Esophagus muscularis mucosa (tissue), 4 donors: Measurements from ENCODE around the gene USP24. TPM values are rescaled to one million over a fixed set of nuclear protein-coding genes. Genes with fewer than 3 reads are reported as not detected.
A peak's percentile ranks its signal among the peaks of the same experiment; 100 is the strongest.

Experiments used
- DNase-seq: peaks from one replicate; pipeline ENCODE4 v3.0.0-alpha.2; 2017; ENCODE audit errors: extremely low spot score
- H3K27ac ChIP-seq, 4 donors: fragments of 200-600 bp; sonication (generic); replicated peaks in 1 of 4; 1 replicate in 3 of 4; 2 replicates in 1 of 4; pipeline ENCODE4 v1.5.1; 2016 to 2019; ENCODE audit warnings: mild to moderate bottlenecking in 1 of 4
- H3K27me3 ChIP-seq, 4 donors: fragments of 200-600 bp; sonication (generic); one replicate each; pipeline versions ENCODE4 v1.5.1 to v1.6.0; 2016 to 2019
- H3K36me3 ChIP-seq, 4 donors: fragments of 200-600 bp; sonication (generic); one replicate each; pipeline ENCODE4 v1.5.1; 2016 to 2019
- H3K4me1 ChIP-seq, 4 donors: fragments of 200-600 bp; sonication (generic); one replicate each; pipeline ENCODE4 v1.5.1; 2016 to 2019
- H3K4me3 ChIP-seq, 4 donors: fragments of 200-600 bp; sonication (generic); 1 replicate in 2 of 4; 2 replicates in 2 of 4; pipeline ENCODE4 v1.5.1; 2016 to 2019; ENCODE audit warnings: mild to moderate bottlenecking in 4 of 4, moderate library complexity in 1 of 4
- H3K9me3 ChIP-seq, 4 donors: fragments of 200-600 bp; sonication (generic); 1 replicate in 3 of 4; 2 replicates in 1 of 4; pipeline ENCODE4 v1.5.1; 2016 to 2019
- CTCF ChIP-seq, 3 experiments: fragments of 200-600 bp in 2 of 3; fragments of 450-650 bp in 1 of 3; sonication (generic) in 2 of 3; IDR thresholded peaks; one replicate each; pipeline ENCODE4 v1.5.1; 2017 to 2019; ENCODE audit warnings: antibody characterized with exemption in 3 of 3, mild to moderate bottlenecking in 2 of 3, moderate library complexity in 1 of 3
- EP300 ChIP-seq: sonication (generic); formaldehyde crosslinking; IDR thresholded peaks from one replicate; pipeline ENCODE4 v1.6.1; 2017; ENCODE audit warnings: antibody characterized with exemption
- POLR2A ChIP-seq: fragments of 450-650 bp; IDR thresholded peaks from one replicate; pipeline ENCODE4 v1.6.1; 2017; ENCODE audit warnings: antibody characterized with exemption, moderate library complexity, mild to moderate bottlenecking, low read depth
- POLR2AphosphoS5 ChIP-seq, 2 donors: sonication (generic); formaldehyde crosslinking; IDR thresholded peaks; one replicate each; pipeline ENCODE4 v1.6.1; 2017; ENCODE audit warnings: antibody characterized with exemption in 2 of 2
- WGBS: methylation state at CpG from one replicate; pipeline ENCODE4 v1.1.5; 2018; 5-methylcytosine and 5-hydroxymethylcytosine counted together
- intact Hi-C: fragments of 100-400 bp; cut with DNase I; formaldehyde crosslinking; loops from one replicate; pipeline ENCODE4 v1.15.1; 2023
- total RNA-seq, 4 donors: library from RNA; depleted of rRNA; stranded (reverse); fragments of >200 nt; gene quantifications; one replicate each; pipeline versions ENCODE4 v1.1.0 to v1.2.1, GENCODE V29; 2016

USP24 gene
- total RNA-seq, 4 donors from 2014 or later, result 28.3 to 45.3 (median 37.7) TPM

- Histone ChIP-seq H3K27ac (peak overlapping the region; percentile 5 to 34 (median 11)), H3K27me3 (no peaks in the 10 kb centered on the region), H3K9me3 (no peaks in the 10 kb centered on the region), H3K4me3 (no peak overlapping the region), H3K4me1 (peaks cover 7 to 29% (median 25%) of the 10 kb centered on the region in 4 donors), H3K36me3 (peaks cover 3 to 64% (median 28%) of the 10 kb centered on the region in 4 donors)
- DNase-seq, result no peak
- intact Hi-C loops, result no loop called here
- TF ChIP-seq EP300 (no peak), POLR2A (no peak), POLR2AphosphoS5 (IDR thresholded peaks at IDR 0.05) (no peak), CTCF (IDR thresholded peaks at IDR 0.05) (no peak)
- WGBS, result 54% methylated on average over 6 of the region's 6 CpGs
Observed at GRCh38 chr1:55167224-55167871, 47.8 kb downstream of the USP24 start.

- H3K4me1 ChIP-seq, result peaks cover 0 to 18% (median 15%) of the 10 kb centered on the region in 4 donors
- intact Hi-C loops, result no loop called here
- DNase-seq, result no peak
- no peak for TF ChIP-seq POLR2A
- TF ChIP-seq POLR2AphosphoS5 (IDR thresholded peaks at IDR 0.05), result no peak
- no peak for TF ChIP-seq EP300
- TF ChIP-seq CTCF (IDR thresholded peaks at IDR 0.05), result no peak
- no peak overlapping the region for H3K27ac ChIP-seq
- no peaks in the 10 kb centered on the region for H3K9me3 ChIP-seq
- peaks cover 6 to 66% (median 30%) of the 10 kb centered on the region in 4 donors for H3K36me3 ChIP-seq
- WGBS, result 100% methylated on average over 2 of the region's 2 CpGs
- no peak overlapping the region for H3K4me3 ChIP-seq
- H3K27me3 ChIP-seq, result no peaks in the 10 kb centered on the region
Observed at GRCh38 chr1:55164906-55165305, 50.3 kb downstream of the USP24 start.

GRCh38 chr1:55159571-55159970 lies 55.6 kb downstream of the USP24 start:
- WGBS, result 98% methylated on average over 2 of the region's 2 CpGs
- H3K4me1 ChIP-seq, result peaks cover 0 to 5% (median 0%) of the 10 kb centered on the region in 4 donors
- TF ChIP-seq EP300, result no peak
- TF ChIP-seq POLR2AphosphoS5 (IDR thresholded peaks at IDR 0.05), result no peak
- TF ChIP-seq POLR2A, result no peak
- TF ChIP-seq CTCF (IDR thresholded peaks at IDR 0.05), result no peak
- H3K36me3 ChIP-seq, result peaks cover 5 to 75% (median 43%) of the 10 kb centered on the region in 4 donors
- no peak overlapping the region for H3K27ac ChIP-seq
- no peaks in the 10 kb centered on the region for H3K9me3 ChIP-seq
- DNase-seq, result no peak
- no peaks in the 10 kb centered on the region for H3K27me3 ChIP-seq
- no peak overlapping the region for H3K4me3 ChIP-seq
- intact Hi-C loops, result no loop called here

GRCh38 chr1:55156608-55157007 lies 58.6 kb downstream of the USP24 start:
- intact Hi-C loops, result no loop called here
- H3K9me3 ChIP-seq, result no peaks in the 10 kb centered on the region

More at GRCh38 chr1:55156608-55157007, 58.6 kb downstream of the USP24 start:
- Histone ChIP-seq H3K27ac (no peak overlapping the region), H3K27me3 (no peaks in the 10 kb centered on the region), H3K4me1 (peaks cover 0 to 5% (median 2%) of the 10 kb centered on the region in 4 donors), H3K4me3 (no peak overlapping the region), H3K36me3 (peaks cover 12 to 91% (median 62%) of the 10 kb centered on the region in 4 donors)
- TF ChIP-seq POLR2AphosphoS5 (IDR thresholded peaks at IDR 0.05) (no peak), EP300 (no peak), CTCF (IDR thresholded peaks at IDR 0.05) (no peak), POLR2A (no peak)
- 98% methylated on average over 3 of the region's 3 CpGs for WGBS
- DNase-seq, result no peak
